Epithelial cell of proximal tubule (primary cell): ENCODE data around the gene ARPP21. TPM values are rescaled to one million over a fixed set of nuclear protein-coding genes. Genes with fewer than 3 reads are reported as not detected.

Experiments used
- DNase-seq: peaks from one replicate; pipeline ENCODE4 v3.0.0-alpha.2; 2011; ENCODE audit warnings: low read depth
- H3K4me3 ChIP-seq: 2 replicates; pipeline ENCODE4 v1.5.1; 2011; ENCODE audit warnings: low read depth, mild to moderate bottlenecking, low read length
- total RNA-seq: library from RNA; depleted of rRNA; stranded (reverse); fragments of >200 nt; gene quantifications from 2 replicates; pipeline ENCODE4 v1.2.3, GENCODE V29; 2015
- TF ChIP-seq, protein P1 (sequence below): conservative IDR thresholded peaks from 2 replicates; pipeline ENCODE4 v1.5.1; 2012; ENCODE audit warnings: low read depth, mild to moderate bottlenecking, low read length

ARPP21 gene
- total RNA-seq, 1 donor from 2014 or later: not detected

DNA sequence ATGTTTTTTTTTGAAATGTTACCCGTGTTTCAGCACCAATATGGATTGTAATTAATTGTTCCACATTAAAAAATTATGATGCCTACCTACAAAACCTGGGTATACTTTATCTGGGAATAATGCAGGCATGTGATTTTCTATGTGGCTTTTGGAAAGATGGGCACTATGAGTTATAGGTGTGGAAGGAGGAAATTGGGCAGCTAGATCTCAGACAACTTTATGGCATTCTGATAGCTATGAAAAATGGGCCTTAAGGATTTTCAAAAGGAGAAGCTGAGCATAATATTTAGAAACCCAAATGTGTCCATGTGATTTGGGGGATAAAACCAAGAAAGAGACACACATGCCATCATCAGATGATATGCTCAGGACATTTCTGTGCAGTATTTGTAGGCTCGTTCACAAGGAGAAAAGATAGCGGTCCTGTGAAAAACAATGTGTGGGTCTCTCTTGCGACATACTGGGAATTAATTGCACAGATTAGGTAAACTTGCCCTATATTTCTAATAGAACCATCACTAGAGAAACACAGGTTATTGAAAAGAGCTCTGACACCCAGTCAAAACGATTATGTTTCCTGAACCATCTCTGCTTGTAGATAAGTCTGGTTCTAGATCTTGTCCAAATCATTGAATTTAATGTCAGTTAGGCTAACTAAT lies 35.3 kb downstream of the ARPP21 start:
- TF ChIP-seq, protein P1, sequence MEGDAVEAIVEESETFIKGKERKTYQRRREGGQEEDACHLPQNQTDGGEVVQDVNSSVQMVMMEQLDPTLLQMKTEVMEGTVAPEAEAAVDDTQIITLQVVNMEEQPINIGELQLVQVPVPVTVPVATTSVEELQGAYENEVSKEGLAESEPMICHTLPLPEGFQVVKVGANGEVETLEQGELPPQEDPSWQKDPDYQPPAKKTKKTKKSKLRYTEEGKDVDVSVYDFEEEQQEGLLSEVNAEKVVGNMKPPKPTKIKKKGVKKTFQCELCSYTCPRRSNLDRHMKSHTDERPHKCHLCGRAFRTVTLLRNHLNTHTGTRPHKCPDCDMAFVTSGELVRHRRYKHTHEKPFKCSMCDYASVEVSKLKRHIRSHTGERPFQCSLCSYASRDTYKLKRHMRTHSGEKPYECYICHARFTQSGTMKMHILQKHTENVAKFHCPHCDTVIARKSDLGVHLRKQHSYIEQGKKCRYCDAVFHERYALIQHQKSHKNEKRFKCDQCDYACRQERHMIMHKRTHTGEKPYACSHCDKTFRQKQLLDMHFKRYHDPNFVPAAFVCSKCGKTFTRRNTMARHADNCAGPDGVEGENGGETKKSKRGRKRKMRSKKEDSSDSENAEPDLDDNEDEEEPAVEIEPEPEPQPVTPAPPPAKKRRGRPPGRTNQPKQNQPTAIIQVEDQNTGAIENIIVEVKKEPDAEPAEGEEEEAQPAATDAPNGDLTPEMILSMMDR: no peak
- DNase-seq: no peak
- no peak overlapping the region for H3K4me3 ChIP-seq

- no peak for DNase-seq
- H3K4me3 ChIP-seq: no peak overlapping the region
- TF ChIP-seq, protein P1: no peak
Observed at GRCh38 chr3:35675206-35675605, 35.9 kb downstream of the ARPP21 start.

GRCh38 chr3:35675621-35676020 lies 36.3 kb downstream of the ARPP21 start:
- TF ChIP-seq, protein P1: no peak
- H3K4me3 ChIP-seq: no peak overlapping the region
- DNase-seq: no peak

DNA sequence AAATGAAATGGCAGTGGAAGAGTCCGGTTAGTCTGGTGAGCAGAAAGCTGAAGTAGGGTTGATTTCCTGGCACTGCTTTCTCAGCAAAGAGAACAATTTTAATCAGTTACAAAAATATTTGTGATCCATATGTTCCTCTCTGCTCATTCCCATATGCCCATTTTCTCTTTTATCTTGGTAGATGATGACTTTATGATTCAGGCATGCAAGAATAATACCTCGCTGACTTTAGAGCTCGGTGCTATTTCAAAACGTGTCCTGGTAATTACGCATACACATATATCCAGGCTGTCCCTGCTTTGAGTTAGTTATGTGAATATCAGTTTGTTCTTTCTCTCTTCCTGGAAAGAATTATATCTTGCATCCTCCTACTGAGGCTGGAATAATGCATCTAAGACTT lies 38.5 kb downstream of the ARPP21 start:
- DNase-seq: no peak
- H3K4me3 ChIP-seq: no peak overlapping the region
- TF ChIP-seq, protein P1: no peak

GRCh38 chr3:35678643-35679161 lies 39.4 kb downstream of the ARPP21 start:
- no peak for DNase-seq
- peak overlapping the region; percentile 27 for H3K4me3 ChIP-seq
- TF ChIP-seq, protein P1: no peak

DNA sequence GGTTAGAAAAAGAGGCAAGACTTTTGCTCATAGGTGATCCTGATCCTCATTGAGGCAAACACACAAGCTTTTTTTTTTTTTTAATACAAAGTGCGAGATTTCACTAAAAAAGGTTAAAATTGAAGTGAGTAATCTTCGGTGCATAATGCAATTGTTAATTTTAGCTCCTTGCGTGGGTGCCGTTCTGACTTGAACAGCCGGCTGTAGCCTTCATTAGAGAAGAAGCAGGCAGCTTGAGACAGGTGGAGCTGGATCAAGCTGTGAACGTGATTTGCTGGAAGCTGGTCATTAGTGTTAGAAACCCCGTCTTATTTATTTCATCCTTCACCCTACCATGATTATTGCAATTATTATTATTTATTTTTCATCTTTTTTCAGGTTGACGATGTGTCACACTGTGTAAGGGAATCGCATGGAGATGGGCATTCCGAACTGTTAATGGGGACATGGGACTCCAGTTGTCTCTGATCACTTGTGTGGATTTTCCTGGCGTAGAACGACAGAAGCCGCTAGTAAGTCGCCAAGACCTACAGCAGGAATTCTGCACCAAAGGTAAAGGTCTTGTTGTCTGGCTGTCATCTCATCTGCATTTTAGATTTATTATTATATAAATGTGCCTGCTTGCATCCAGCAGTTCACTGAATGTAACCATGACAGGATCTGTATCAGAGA lies 40.2 kb downstream of the ARPP21 start:
- H3K4me3 ChIP-seq: no peak overlapping the region
- no peak for DNase-seq
- TF ChIP-seq, protein P1: no peak
